HUES6 (cell line): Measurements from ENCODE around the gene VENTX.
A peak's percentile ranks its signal among the peaks of the same experiment; 100 is the strongest.

Experiments used
- H3K27ac ChIP-seq: 2 replicates; pipeline ENCODE4 v1.7.0; 2013; ENCODE audit warnings: low read depth, mild to moderate bottlenecking, low read length, inconsistent platforms
- H3K27me3 ChIP-seq: 2 replicates; pipeline ENCODE4 v1.6.1; 2013; ENCODE audit warnings: low read length; ENCODE audit not compliant: control insufficient read depth, insufficient read depth
- H3K36me3 ChIP-seq: 2 replicates; pipeline ENCODE4 v1.6.1; 2013; ENCODE audit warnings: low read length; ENCODE audit not compliant: control insufficient read depth, insufficient read depth
- H3K4me1 ChIP-seq: 2 replicates; pipeline ENCODE4 v1.6.1; 2013; ENCODE audit warnings: low read length; ENCODE audit not compliant: control insufficient read depth, insufficient read depth
- H3K4me3 ChIP-seq: 2 replicates; pipeline ENCODE4 v1.5.1; 2013; ENCODE audit warnings: low read depth, low read length
- H3K9ac ChIP-seq: one replicate; pipeline ENCODE4 v1.6.1; 2013; ENCODE audit warnings: mild to moderate bottlenecking, low read length
- H3K9me3 ChIP-seq: 2 replicates; pipeline ENCODE4 v1.6.1; 2013; ENCODE audit warnings: low read depth, low read length; ENCODE audit not compliant: control insufficient read depth, insufficient read depth

Gene VENTX

DNA sequence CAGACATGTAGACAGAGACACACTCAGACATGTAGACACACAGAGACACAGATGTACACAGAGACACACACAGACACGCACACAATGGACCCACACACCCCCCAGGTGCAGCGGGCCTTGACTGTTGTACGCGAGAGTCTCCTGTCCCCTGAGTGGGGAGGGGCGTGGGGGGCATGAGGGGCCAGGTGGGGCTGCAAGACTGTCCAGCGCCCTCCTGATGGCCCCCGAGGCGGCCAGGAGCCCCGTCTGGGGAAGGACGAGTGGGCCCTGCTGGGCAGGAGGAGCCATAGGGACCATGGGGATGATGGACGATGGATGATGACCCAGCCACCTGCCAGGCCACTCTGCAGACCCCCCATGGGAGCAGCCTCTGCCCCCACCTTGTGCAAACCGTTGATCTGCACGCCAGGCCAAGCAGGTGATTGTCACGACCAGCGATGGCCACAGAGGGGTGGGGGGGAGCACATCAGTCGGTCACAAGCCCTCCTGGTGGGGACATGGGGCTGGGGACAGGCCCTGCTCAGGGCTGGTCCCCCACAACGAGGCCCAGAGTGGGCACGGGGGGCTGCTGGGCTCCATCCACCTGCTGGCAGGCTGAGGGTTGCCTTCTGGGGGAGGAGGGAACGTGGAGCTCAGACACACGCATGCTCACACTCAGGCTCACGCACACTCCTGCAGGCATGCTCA is 11.6 kb downstream of the VENTX start:
- H3K9ac ChIP-seq, result no peak overlapping the region
- H3K4me1 ChIP-seq, result peaks cover 31% of the 10 kb centered on the region
- peaks cover 9% of the 10 kb centered on the region; the same call in 1 of the 2 replicates for H3K27me3 ChIP-seq
- H3K4me3 ChIP-seq, result no peak overlapping the region
- no peaks in the 10 kb centered on the region for H3K9me3 ChIP-seq
- H3K36me3 ChIP-seq, result no peaks in the 10 kb centered on the region
- H3K27ac ChIP-seq, result no peak overlapping the region

DNA sequence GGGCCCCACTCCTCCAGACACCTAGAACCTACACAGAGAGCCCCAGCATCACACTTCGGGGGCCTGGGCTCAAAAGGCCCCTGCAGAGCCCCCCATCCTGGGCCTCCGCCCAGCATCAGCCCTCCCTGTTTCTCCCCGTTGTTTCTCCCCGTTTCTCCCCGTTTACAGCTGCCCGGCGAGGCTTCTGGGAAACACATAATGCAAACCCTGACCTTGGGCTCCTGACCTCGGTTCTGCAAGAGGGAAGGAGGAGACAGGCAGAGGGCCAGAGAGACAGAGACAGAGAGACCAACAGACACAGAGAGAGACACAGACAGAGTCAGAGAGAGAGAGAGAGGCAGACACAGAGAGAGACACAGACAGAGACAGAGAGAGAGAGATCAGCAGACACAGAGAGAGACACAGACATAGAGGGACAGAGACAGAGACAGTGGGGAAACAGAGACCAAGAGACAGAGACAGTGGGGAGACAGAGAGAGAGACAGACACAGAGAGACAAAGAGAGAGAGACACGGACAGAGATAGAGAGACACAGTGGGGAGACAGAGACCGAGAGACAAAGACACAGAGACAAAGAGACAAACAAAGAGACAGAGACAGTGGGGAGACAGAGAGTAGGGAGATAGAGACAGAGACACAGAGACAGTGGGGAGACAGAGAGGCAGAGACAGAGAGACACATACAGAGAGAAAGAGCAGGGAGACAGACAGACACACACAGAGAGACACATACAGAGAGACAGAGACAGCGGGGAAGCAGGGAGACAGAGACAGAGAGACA is 12.5 kb downstream of the VENTX start:
- Histone ChIP-seq H3K27me3 (peaks cover 9% of the 10 kb centered on the region; the same call in 1 of the 2 replicates), H3K36me3 (no peaks in the 10 kb centered on the region), H3K27ac (no peak overlapping the region), H3K9ac (no peak overlapping the region), H3K9me3 (no peaks in the 10 kb centered on the region), H3K4me1 (peaks cover 25% of the 10 kb centered on the region), H3K4me3 (no peak overlapping the region)

GRCh38 chr10:133251388-133252222 is 13.9 kb downstream of the VENTX start:
- peaks cover 12% of the 10 kb centered on the region for H3K4me1 ChIP-seq
- no peak overlapping the region for H3K27ac ChIP-seq
- peaks cover 9% of the 10 kb centered on the region; the same call in 1 of the 2 replicates for H3K27me3 ChIP-seq
- no peaks in the 10 kb centered on the region for H3K36me3 ChIP-seq
- H3K9ac ChIP-seq, result no peak overlapping the region
- no peak overlapping the region for H3K4me3 ChIP-seq
- no peaks in the 10 kb centered on the region for H3K9me3 ChIP-seq

- Histone ChIP-seq H3K4me3 (no peak overlapping the region), H3K9ac (no peak overlapping the region), H3K9me3 (no peaks in the 10 kb centered on the region), H3K36me3 (no peaks in the 10 kb centered on the region), H3K27ac (no peak overlapping the region), H3K27me3 (peaks cover 9% of the 10 kb centered on the region; the same call in 1 of the 2 replicates), H3K4me1 (peaks cover 9% of the 10 kb centered on the region)
These were observed 14.5 kb downstream of the VENTX start for GRCh38 chr10:133252223-133252552.

DNA sequence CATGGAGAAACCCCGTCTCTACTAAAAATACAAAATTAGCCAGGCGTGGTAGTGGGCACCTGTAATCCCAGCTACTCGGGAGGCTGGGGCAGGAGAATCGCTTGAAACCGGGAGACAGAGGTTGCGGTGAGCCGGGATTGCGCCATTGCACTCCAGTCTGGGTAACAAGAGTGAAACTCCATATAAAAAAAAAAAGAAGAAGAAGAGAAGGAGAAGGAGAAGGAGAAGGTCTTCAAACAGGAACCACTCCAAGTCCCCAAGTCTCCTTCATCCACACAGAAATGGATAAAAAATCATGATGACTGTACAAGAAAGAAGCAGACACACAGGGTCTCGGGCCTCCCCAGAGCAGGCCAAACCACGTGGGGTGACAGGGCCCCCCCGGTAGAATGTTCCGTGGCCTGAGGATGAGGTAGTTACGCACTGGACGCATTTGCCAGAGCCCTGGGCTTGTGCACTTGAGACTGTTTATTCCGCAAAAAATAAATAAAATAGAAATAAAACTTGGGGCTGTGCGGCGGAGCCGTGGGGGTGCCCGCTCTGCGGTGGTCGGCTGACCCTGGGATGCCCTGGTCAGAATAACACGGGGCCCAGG is 15.8 kb downstream of the VENTX start:
- peaks cover 13% of the 10 kb centered on the region for H3K4me1 ChIP-seq
- no peaks in the 10 kb centered on the region for H3K9me3 ChIP-seq
- H3K4me3 ChIP-seq, result no peak overlapping the region
- H3K9ac ChIP-seq, result no peak overlapping the region
- no peak overlapping the region for H3K27ac ChIP-seq
- H3K27me3 ChIP-seq, result peaks cover 9% of the 10 kb centered on the region; the same call in 1 of the 2 replicates
- H3K36me3 ChIP-seq, result no peaks in the 10 kb centered on the region

DNA sequence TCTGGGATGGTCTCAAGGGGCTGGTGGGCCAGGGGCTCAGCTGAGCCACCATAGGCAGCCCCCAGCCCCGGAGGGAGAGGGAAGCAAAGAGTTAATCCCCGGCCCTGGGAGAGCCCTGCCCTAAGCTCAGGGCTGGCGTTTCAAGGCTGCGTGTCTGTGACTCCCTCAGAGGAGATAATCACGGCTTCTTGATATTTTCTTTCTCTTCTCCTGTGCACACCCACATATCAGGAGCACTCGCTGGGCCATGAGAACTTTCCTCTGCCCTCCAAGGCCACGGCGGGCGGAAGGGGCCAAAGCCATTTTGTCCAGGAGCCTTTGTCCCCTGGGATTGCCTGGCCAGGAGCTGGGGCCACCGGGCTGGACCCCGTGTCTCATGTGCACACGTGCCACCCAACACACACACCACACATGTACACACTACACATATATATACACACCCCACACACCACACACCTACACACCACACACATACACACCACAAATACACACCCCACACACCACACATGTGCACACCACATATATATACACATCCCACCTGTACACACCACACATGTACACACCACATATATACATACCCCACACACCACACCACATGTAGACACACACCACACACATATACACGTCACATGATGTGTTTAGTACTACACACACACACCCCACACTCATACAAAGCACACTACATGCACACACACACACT is 16.9 kb downstream of the VENTX start:
- Histone ChIP-seq H3K4me1 (peaks cover 19% of the 10 kb centered on the region), H3K36me3 (no peaks in the 10 kb centered on the region), H3K9ac (no peak overlapping the region), H3K4me3 (no peak overlapping the region), H3K9me3 (no peaks in the 10 kb centered on the region), H3K27me3 (peaks cover 7% of the 10 kb centered on the region; the same call in 1 of the 2 replicates), H3K27ac (no peak overlapping the region)

DNA sequence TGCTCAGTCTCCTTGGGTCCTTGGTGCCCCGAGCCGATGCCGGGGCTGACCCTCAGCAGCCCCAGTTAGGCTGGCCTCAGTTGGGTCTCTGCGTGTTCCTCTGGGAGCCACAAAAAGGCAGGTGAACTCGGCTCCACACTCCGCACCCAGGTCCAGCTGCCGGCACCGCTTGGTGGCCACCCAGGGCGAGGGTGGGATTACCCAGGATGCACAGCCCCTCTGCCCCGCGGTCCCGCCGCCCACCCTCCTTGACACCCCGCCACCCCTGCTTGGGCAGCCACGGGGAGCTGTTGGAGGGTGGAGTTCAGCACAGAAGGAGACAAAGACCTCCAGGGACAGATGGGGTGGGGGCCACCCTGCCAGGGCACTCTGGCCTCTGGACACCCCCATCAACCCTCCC is 17.7 kb downstream of the VENTX start:
- Histone ChIP-seq H3K4me3 (no peak overlapping the region), H3K27ac (no peak overlapping the region), H3K9ac (no peak overlapping the region), H3K36me3 (no peaks in the 10 kb centered on the region), H3K4me1 (peaks cover 19% of the 10 kb centered on the region), H3K9me3 (no peaks in the 10 kb centered on the region), H3K27me3 (peaks cover 2% of the 10 kb centered on the region; the same call in 1 of the 2 replicates)

DNA sequence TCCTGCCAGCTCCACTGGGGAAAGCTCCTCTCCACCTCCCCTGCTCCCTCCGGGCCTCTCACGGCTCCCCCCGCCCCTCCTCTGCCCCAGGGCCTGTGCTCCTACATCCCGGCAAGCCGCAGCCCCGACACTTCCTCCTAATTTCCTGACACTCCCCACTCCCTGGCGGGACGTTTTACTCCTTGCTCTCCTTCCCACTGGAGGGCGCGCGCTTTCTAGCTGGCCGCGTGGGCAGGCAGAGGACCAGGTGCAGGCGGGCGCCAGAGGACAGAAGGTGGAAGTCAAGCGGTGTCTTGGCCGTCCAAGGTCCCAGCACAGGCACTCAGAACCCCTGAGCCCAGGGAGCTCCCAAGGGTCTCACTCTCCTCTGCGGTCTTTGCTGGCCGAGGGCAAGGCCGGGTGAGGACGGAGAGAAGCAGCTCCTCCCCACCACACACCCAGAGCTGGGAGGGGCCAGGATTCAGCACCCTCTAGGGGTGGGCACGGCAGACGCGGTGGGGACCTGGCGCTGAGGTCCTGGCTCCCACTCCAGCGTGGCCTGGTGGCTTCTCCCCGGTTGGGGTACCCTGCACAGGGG is 19.9 kb downstream of the VENTX start:
- Histone ChIP-seq H3K9ac (no peak overlapping the region), H3K27me3 (peaks cover 8% of the 10 kb centered on the region), H3K27ac (no peak overlapping the region), H3K4me1 (peaks cover 25% of the 10 kb centered on the region), H3K9me3 (no peaks in the 10 kb centered on the region), H3K4me3 (peak overlapping the region; percentile 51), H3K36me3 (no peaks in the 10 kb centered on the region)

- H3K36me3 ChIP-seq, result no peaks in the 10 kb centered on the region
- H3K9me3 ChIP-seq, result no peaks in the 10 kb centered on the region
- no peak overlapping the region for H3K9ac ChIP-seq
- H3K4me1 ChIP-seq, result peaks cover 25% of the 10 kb centered on the region
- H3K27ac ChIP-seq, result no peak overlapping the region
- H3K4me3 ChIP-seq, result peak overlapping the region; percentile 51
- peaks cover 15% of the 10 kb centered on the region for H3K27me3 ChIP-seq
These were observed 20.6 kb downstream of the VENTX start for GRCh38 chr10:133258066-133258817.
